A549 (cell line): ENCODE data around the gene PRXL2A.

Experiments
- BHLHE40 ChIP-seq: IDR thresholded peaks from 2 replicates; pipeline ENCODE4 v1.6.1; 2012; ENCODE audit warnings: low read depth, low read length, inconsistent platforms
- ELK1 ChIP-seq: fragments of 150-350 bp; IDR thresholded peaks from 2 replicates; pipeline ENCODE4 v1.6.1; 2014; ENCODE audit warnings: low read depth, mild to moderate bottlenecking, low read length
- KDM1A ChIP-seq: fragments of 200-600 bp; sonication (generic); IDR thresholded peaks from 2 replicates; pipeline ENCODE4 v1.6.1; 2016; ENCODE audit warnings: low read depth, mild to moderate bottlenecking
- MAFK ChIP-seq: fragments of 450-650 bp; IDR thresholded peaks from 2 replicates; pipeline ENCODE4 v1.6.1; 2014; ENCODE audit not compliant: partially characterized antibody
- MYC ChIP-seq: IDR thresholded peaks from 2 replicates; pipeline ENCODE4 v1.6.1; 2012; ENCODE audit warnings: mild to moderate bottlenecking, inconsistent platforms, low read length, improper control_type of control experiment, borderline replicate concordance
- POLR2A ChIP-seq: IDR thresholded peaks from 2 replicates; pipeline ENCODE4 v1.6.1; 2012; ENCODE audit warnings: mild to moderate bottlenecking, low read length
- RNF2 ChIP-seq: fragments of 200-600 bp; sonication (generic); IDR thresholded peaks from 2 replicates; pipeline ENCODE4 v1.6.1; 2016; ENCODE audit warnings: low read depth, mild to moderate bottlenecking, antibody characterized with exemption, moderate library complexity, borderline replicate concordance
- TF ChIP-seq, protein P1 (sequence below): fragments of >200 bp; sonication (Bioruptor Twin); formaldehyde crosslinking; IDR thresholded peaks from 3 replicates; pipeline ENCODE4 v1.5.1; 2016
- TF ChIP-seq, protein P2 (sequence below): fragments of >200 bp; sonication (Bioruptor Twin); formaldehyde crosslinking; IDR thresholded peaks from 3 replicates; pipeline ENCODE4 v1.6.1; 2016

GRCh38 chr10:80436446-80437098, 28.2 kb downstream of the PRXL2A start:
- TF ChIP-seq, protein P1, sequence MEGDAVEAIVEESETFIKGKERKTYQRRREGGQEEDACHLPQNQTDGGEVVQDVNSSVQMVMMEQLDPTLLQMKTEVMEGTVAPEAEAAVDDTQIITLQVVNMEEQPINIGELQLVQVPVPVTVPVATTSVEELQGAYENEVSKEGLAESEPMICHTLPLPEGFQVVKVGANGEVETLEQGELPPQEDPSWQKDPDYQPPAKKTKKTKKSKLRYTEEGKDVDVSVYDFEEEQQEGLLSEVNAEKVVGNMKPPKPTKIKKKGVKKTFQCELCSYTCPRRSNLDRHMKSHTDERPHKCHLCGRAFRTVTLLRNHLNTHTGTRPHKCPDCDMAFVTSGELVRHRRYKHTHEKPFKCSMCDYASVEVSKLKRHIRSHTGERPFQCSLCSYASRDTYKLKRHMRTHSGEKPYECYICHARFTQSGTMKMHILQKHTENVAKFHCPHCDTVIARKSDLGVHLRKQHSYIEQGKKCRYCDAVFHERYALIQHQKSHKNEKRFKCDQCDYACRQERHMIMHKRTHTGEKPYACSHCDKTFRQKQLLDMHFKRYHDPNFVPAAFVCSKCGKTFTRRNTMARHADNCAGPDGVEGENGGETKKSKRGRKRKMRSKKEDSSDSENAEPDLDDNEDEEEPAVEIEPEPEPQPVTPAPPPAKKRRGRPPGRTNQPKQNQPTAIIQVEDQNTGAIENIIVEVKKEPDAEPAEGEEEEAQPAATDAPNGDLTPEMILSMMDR: no peak
- TF ChIP-seq KDM1A (no peak), RNF2 (no peak), POLR2A (no peak), MYC (no peak), BHLHE40 (no peak), MAFK (no peak), ELK1 (no peak)
- TF ChIP-seq, protein P2, sequence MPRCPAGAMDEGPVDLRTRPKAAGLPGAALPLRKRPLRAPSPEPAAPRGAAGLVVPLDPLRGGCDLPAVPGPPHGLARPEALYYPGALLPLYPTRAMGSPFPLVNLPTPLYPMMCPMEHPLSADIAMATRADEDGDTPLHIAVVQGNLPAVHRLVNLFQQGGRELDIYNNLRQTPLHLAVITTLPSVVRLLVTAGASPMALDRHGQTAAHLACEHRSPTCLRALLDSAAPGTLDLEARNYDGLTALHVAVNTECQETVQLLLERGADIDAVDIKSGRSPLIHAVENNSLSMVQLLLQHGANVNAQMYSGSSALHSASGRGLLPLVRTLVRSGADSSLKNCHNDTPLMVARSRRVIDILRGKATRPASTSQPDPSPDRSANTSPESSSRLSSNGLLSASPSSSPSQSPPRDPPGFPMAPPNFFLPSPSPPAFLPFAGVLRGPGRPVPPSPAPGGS: no peak
